GM23338 (cell line): Measurements from ENCODE around the gene PRPS2.

ENCODE experiments used
- CTCF ChIP-seq, 2 experiments: fragments of 200-600 bp in 1 of 2; sonication (generic) in 1 of 2; conservative IDR thresholded peaks; 2 replicates each; pipeline versions ENCODE4 v1.5.1 to v1.6.1; 2016 to 2017; ENCODE audit warnings: antibody characterized with exemption in 2 of 2, low read depth in 2 of 2, mild to moderate bottlenecking in 2 of 2, moderate library complexity in 1 of 2
- EZH2phosphoT487 ChIP-seq: fragments of 200-600 bp; sonication (generic); IDR thresholded peaks from one replicate; pipeline ENCODE4 v1.8.1; 2018; ENCODE audit warnings: antibody characterized with exemption; ENCODE audit not compliant: unreplicated experiment
- JUNB ChIP-seq: IDR thresholded peaks from one replicate; pipeline ENCODE4 v1.6.1; 2016; ENCODE audit warnings: antibody characterized with exemption; ENCODE audit not compliant: unreplicated experiment
- NANOG ChIP-seq: IDR thresholded peaks from 2 replicates; pipeline ENCODE4 v1.6.1; 2016; ENCODE audit warnings: antibody characterized with exemption, borderline replicate concordance

- TF ChIP-seq EZH2phosphoT487 (no peak), CTCF (conservative IDR thresholded peaks at IDR 0.05; ENCODE audit: low read depth in 2 of 2) (no peak), NANOG (no peak), JUNB (no peak)
Measured at GRCh38 chrX:12843061-12843667, 52.0 kb downstream of the PRPS2 start.
